Measurements from ENCODE around the gene GDPD4.

Gene GDPD4

DNA sequence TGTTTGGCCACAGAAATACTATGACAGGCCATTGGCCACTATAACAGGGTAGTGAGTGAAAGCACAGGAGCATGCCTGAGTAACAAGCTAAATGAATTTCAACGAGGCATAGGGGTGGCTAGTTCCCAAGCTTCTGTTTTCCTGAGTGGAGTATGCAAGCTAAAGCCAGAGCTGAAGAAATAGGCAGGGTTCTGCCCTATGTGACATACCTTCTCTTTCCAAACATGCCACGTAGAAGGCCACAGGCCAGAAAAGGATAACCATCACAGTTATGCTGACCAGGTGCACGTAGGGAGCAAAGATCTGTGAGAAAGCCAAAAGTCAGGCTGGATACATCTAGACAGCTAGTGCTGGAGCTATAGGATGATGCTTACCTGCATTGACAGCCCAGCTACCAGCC lies 30.6 kb downstream of the GDPD4 start:
- Histone ChIP-seq H3K9me3 (ENCODE audit: severe bottlenecking) (no peaks in the 10 kb centered on the region), H3K4me1 (ENCODE audit: insufficient read depth, poor library complexity, severe bottlenecking) (no peaks in the 10 kb centered on the region), H3K27me3 (ENCODE audit: insufficient read depth, poor library complexity, severe bottlenecking) (no peaks in the 10 kb centered on the region), H3K36me3 (ENCODE audit: low read depth) (no peaks in the 10 kb centered on the region), H3K4me3 (ENCODE audit: severe bottlenecking) (no peak overlapping the region), H3K27ac (ENCODE audit: poor library complexity, severe bottlenecking) (no peak overlapping the region)
- DNase-seq (ENCODE audit: low spot score) (no peak), ATAC-seq (ENCODE audit: low read depth) (no peak)
- TF ChIP-seq, protein P1, sequence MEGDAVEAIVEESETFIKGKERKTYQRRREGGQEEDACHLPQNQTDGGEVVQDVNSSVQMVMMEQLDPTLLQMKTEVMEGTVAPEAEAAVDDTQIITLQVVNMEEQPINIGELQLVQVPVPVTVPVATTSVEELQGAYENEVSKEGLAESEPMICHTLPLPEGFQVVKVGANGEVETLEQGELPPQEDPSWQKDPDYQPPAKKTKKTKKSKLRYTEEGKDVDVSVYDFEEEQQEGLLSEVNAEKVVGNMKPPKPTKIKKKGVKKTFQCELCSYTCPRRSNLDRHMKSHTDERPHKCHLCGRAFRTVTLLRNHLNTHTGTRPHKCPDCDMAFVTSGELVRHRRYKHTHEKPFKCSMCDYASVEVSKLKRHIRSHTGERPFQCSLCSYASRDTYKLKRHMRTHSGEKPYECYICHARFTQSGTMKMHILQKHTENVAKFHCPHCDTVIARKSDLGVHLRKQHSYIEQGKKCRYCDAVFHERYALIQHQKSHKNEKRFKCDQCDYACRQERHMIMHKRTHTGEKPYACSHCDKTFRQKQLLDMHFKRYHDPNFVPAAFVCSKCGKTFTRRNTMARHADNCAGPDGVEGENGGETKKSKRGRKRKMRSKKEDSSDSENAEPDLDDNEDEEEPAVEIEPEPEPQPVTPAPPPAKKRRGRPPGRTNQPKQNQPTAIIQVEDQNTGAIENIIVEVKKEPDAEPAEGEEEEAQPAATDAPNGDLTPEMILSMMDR (IDR thresholded peaks at IDR 0.05; ENCODE audit: poor library complexity, severe bottlenecking), result no peak

DNA sequence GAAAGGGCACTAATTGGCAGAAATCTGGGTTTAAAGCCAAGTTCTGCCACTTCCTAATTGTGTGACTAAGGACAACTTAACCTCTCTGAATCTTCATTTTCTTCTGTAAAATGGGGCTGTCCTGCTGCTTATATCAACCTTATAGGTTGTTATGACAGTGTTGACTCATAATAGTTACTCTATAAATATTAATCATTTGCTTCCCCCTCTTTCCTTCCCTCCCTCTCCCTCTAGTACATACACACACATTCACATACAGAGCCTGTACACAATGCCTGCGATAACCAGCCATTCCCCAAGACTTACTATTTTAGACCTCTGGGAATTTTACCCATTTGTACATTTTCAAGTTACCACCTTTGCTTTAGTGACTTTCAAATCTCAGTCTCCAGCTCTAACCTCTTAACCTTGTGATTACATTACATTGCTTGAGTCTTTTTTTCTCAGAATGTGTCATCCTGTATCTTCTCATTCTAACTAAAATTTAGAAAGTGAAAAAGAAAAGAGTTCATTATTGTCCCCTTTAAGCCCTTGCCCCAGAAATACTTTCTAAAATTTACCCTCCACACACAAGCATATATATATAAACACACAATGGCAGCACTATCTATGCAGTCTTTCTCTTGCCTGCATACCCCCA lies 31.9 kb downstream of the GDPD4 start:
- no peak for ATAC-seq (ENCODE audit: low read depth)
- no peaks in the 10 kb centered on the region for H3K36me3 ChIP-seq (ENCODE audit: low read depth)
- TF ChIP-seq, protein P1 (IDR thresholded peaks at IDR 0.05; ENCODE audit: poor library complexity, severe bottlenecking), result no peak
- no peaks in the 10 kb centered on the region for H3K9me3 ChIP-seq (ENCODE audit: severe bottlenecking)
- DNase-seq (ENCODE audit: low spot score), result no peak
- H3K4me3 ChIP-seq (ENCODE audit: severe bottlenecking), result no peak overlapping the region
- no peaks in the 10 kb centered on the region for H3K4me1 ChIP-seq (ENCODE audit: insufficient read depth, poor library complexity, severe bottlenecking)
- H3K27me3 ChIP-seq (ENCODE audit: insufficient read depth, poor library complexity, severe bottlenecking), result no peaks in the 10 kb centered on the region
- no peak overlapping the region for H3K27ac ChIP-seq (ENCODE audit: poor library complexity, severe bottlenecking)

DNA sequence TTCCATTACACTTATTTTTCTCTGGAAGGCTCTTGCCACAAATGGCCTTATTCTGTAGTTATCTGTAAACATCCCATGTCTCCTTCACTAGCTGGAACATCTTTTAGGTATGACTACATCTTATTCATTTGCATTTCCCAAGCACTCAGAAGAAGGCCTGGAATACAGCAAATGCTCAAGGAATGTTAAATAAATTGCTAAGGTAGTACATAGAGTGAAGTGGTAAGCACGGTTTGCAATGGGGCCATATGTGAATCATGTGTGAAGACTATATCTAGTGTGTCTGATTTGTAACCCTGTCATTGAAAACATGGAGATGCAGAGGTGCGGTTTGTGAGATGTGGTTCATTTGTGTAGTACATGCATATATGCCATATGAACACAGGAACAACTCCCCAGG lies 33.5 kb downstream of the GDPD4 start:
- peak; percentile 48; the same call in 1 of the 3 replicates for ATAC-seq (ENCODE audit: low read depth)
- DNase-seq (ENCODE audit: low spot score), result no peak
- no peaks in the 10 kb centered on the region for H3K9me3 ChIP-seq (ENCODE audit: severe bottlenecking)
- no peaks in the 10 kb centered on the region for H3K27me3 ChIP-seq (ENCODE audit: insufficient read depth, poor library complexity, severe bottlenecking)
- TF ChIP-seq, protein P1 (IDR thresholded peaks at IDR 0.05; ENCODE audit: poor library complexity, severe bottlenecking), result no peak
- no peak overlapping the region for H3K4me3 ChIP-seq (ENCODE audit: severe bottlenecking)
- no peak overlapping the region for H3K27ac ChIP-seq (ENCODE audit: poor library complexity, severe bottlenecking)
- no peaks in the 10 kb centered on the region for H3K4me1 ChIP-seq (ENCODE audit: insufficient read depth, poor library complexity, severe bottlenecking)
- H3K36me3 ChIP-seq (ENCODE audit: low read depth), result no peaks in the 10 kb centered on the region

DNA sequence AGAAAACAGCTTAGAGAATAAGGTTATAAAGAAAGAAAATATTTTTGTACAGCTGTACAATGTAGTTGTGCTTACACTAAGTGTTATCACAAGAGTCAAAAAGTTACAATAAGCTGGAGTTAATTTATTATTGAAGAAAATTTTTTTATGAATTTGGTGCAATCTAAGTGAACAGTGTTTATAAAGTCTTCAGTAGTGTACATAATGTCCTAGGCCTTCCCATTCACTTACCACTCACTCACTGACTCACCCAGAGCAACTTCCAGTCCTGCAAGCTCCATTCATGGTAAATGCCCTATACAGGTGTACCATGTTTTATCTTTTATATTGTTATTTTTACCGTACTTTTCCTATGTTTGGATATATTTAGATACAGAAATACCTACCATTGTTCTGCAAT lies 34.7 kb downstream of the GDPD4 start:
- no peaks in the 10 kb centered on the region for H3K36me3 ChIP-seq (ENCODE audit: low read depth)
- no peaks in the 10 kb centered on the region for H3K4me1 ChIP-seq (ENCODE audit: insufficient read depth, poor library complexity, severe bottlenecking)
- H3K9me3 ChIP-seq (ENCODE audit: severe bottlenecking), result no peaks in the 10 kb centered on the region
- no peak overlapping the region for H3K27ac ChIP-seq (ENCODE audit: poor library complexity, severe bottlenecking)
- no peaks in the 10 kb centered on the region for H3K27me3 ChIP-seq (ENCODE audit: insufficient read depth, poor library complexity, severe bottlenecking)
- ATAC-seq (ENCODE audit: low read depth) (0 out of 3 replicates have a peak, but pooled peaks have one; percentile 17), DNase-seq (ENCODE audit: low spot score) (no peak)
- no peak overlapping the region for H3K4me3 ChIP-seq (ENCODE audit: severe bottlenecking)
- TF ChIP-seq, protein P1 (IDR thresholded peaks at IDR 0.05; ENCODE audit: poor library complexity, severe bottlenecking), result no peak

DNA sequence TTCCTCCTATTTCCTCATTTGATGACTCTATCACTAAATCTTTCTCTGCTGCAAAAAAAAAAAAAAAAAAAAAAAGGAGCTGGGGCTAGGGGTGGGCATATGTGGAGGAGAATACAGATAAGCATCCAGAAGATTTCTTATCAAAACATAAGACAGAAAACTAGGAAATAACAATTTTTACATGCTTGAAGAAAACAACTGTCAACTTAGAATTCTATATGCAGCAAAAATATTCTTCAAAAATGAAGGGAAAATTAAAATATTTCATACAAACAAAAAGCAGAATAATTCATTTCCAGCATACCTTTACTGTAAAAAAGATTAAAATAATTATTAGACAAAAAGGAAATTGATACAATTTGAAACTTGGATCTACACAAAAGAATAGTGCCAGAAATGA lies 38.7 kb downstream of the GDPD4 start:
- H3K9me3 ChIP-seq (ENCODE audit: severe bottlenecking), result no peaks in the 10 kb centered on the region
- H3K4me3 ChIP-seq (ENCODE audit: severe bottlenecking), result no peak overlapping the region
- H3K4me1 ChIP-seq (ENCODE audit: insufficient read depth, poor library complexity, severe bottlenecking), result no peaks in the 10 kb centered on the region
- no peak for DNase-seq (ENCODE audit: low spot score)
- TF ChIP-seq, protein P1 (IDR thresholded peaks at IDR 0.05; ENCODE audit: poor library complexity, severe bottlenecking), result no peak
- ATAC-seq (ENCODE audit: low read depth), result no peak
- no peaks in the 10 kb centered on the region for H3K36me3 ChIP-seq (ENCODE audit: low read depth)
- H3K27ac ChIP-seq (ENCODE audit: poor library complexity, severe bottlenecking), result no peak overlapping the region
- no peaks in the 10 kb centered on the region for H3K27me3 ChIP-seq (ENCODE audit: insufficient read depth, poor library complexity, severe bottlenecking)

Data from RWPE2 (cell line).